Skeletal muscle satellite cell (primary cell): ENCODE data around the gene CEMIP.
A peak's percentile ranks its signal among the peaks of the same experiment; 100 is the strongest.

Experiments used
- H3K27me3 ChIP-seq: 2 replicates; pipeline ENCODE4 v1.7.0; 2013; ENCODE audit warnings: low read length; ENCODE audit not compliant: control insufficient read depth, insufficient read depth
- H3K36me3 ChIP-seq: 2 replicates; pipeline ENCODE4 v1.7.0; 2013; ENCODE audit warnings: mild to moderate bottlenecking, control low read depth, low read length; ENCODE audit not compliant: insufficient read depth
- H3K4me1 ChIP-seq: 2 replicates; pipeline ENCODE4 v1.7.0; 2013; ENCODE audit warnings: low read length; ENCODE audit not compliant: control insufficient read depth, insufficient read depth
- H3K4me2 ChIP-seq: 2 replicates; pipeline ENCODE4 v1.7.0; 2013; ENCODE audit warnings: mild to moderate bottlenecking, low read length
- H3K4me3 ChIP-seq: 2 replicates; pipeline ENCODE4 v1.7.0; 2013; ENCODE audit warnings: low read length
- H3K9ac ChIP-seq: 2 replicates; pipeline ENCODE4 v1.7.0; 2013; ENCODE audit warnings: mild to moderate bottlenecking, low read depth, low read length, moderate library complexity
- H3K9me3 ChIP-seq: replicated peaks from 2 replicates; pipeline ENCODE4 v1.7.0; 2013; ENCODE audit warnings: mild to moderate bottlenecking, control low read depth, low read length

CEMIP gene

GRCh38 chr15:80921736-80922410 lies 142.7 kb downstream of the CEMIP start:
- H3K27me3 ChIP-seq: no peaks in the 10 kb centered on the region
- H3K4me2 ChIP-seq: no peak overlapping the region
- peaks cover 5% of the 10 kb centered on the region for H3K36me3 ChIP-seq
- no peak overlapping the region for H3K4me3 ChIP-seq
- H3K9me3 ChIP-seq: no peaks in the 10 kb centered on the region
- peaks cover 22% of the 10 kb centered on the region for H3K4me1 ChIP-seq
- no peak overlapping the region for H3K9ac ChIP-seq

- H3K9me3 ChIP-seq: no peaks in the 10 kb centered on the region
- H3K4me1 ChIP-seq: peaks cover 25% of the 10 kb centered on the region
- H3K36me3 ChIP-seq: peaks cover 6% of the 10 kb centered on the region
- H3K4me2 ChIP-seq: no peak overlapping the region
- no peak overlapping the region for H3K4me3 ChIP-seq
- H3K27me3 ChIP-seq: no peaks in the 10 kb centered on the region
- no peak overlapping the region for H3K9ac ChIP-seq
These were observed 144.5 kb downstream of the CEMIP start for GRCh38 chr15:80923668-80924067.

- Histone ChIP-seq H3K27me3 (no peaks in the 10 kb centered on the region), H3K36me3 (peaks cover 8% of the 10 kb centered on the region), H3K4me1 (peaks cover 31% of the 10 kb centered on the region), H3K4me3 (no peak overlapping the region), H3K9ac (no peak overlapping the region), H3K4me2 (no peak overlapping the region), H3K9me3 (no peaks in the 10 kb centered on the region)
These were observed 145.1 kb downstream of the CEMIP start for GRCh38 chr15:80924278-80924677.

GRCh38 chr15:80925597-80926059 lies 146.5 kb downstream of the CEMIP start:
- no peak overlapping the region for H3K9ac ChIP-seq
- peak overlapping the region; percentile 56 for H3K4me2 ChIP-seq
- H3K4me1 ChIP-seq: peaks cover 39% of the 10 kb centered on the region
- H3K27me3 ChIP-seq: no peaks in the 10 kb centered on the region
- peak overlapping the region; percentile 17 for H3K4me3 ChIP-seq
- H3K9me3 ChIP-seq: no peaks in the 10 kb centered on the region
- peaks cover 8% of the 10 kb centered on the region for H3K36me3 ChIP-seq

- no peak overlapping the region for H3K4me3 ChIP-seq
- peak overlapping the region; percentile 29 for H3K9ac ChIP-seq
- no peaks in the 10 kb centered on the region for H3K9me3 ChIP-seq
- peaks cover 8% of the 10 kb centered on the region for H3K36me3 ChIP-seq
- H3K4me1 ChIP-seq: peaks cover 39% of the 10 kb centered on the region
- H3K27me3 ChIP-seq: no peaks in the 10 kb centered on the region
- peak overlapping the region; percentile 56 for H3K4me2 ChIP-seq
These were observed 147.0 kb downstream of the CEMIP start for GRCh38 chr15:80926126-80926525.

GRCh38 chr15:80929225-80929624 lies 150.1 kb downstream of the CEMIP start:
- Histone ChIP-seq H3K4me1 (peaks cover 63% of the 10 kb centered on the region), H3K4me3 (no peak overlapping the region), H3K4me2 (peak overlapping the region; percentile 45), H3K9ac (no peak overlapping the region), H3K27me3 (no peaks in the 10 kb centered on the region), H3K36me3 (peaks cover 3% of the 10 kb centered on the region), H3K9me3 (no peaks in the 10 kb centered on the region)

- Histone ChIP-seq H3K27me3 (no peaks in the 10 kb centered on the region), H3K9ac (no peak overlapping the region), H3K4me3 (no peak overlapping the region), H3K4me2 (peak overlapping the region; percentile 45), H3K4me1 (peaks cover 64% of the 10 kb centered on the region), H3K9me3 (no peaks in the 10 kb centered on the region), H3K36me3 (peaks cover 3% of the 10 kb centered on the region)
These were observed 150.5 kb downstream of the CEMIP start for GRCh38 chr15:80929689-80930088.

- Histone ChIP-seq H3K4me2 (no peak overlapping the region), H3K36me3 (peaks cover 3% of the 10 kb centered on the region), H3K9ac (no peak overlapping the region), H3K27me3 (no peaks in the 10 kb centered on the region), H3K9me3 (no peaks in the 10 kb centered on the region), H3K4me3 (no peak overlapping the region), H3K4me1 (peaks cover 57% of the 10 kb centered on the region)
These were observed 152.0 kb downstream of the CEMIP start for GRCh38 chr15:80931191-80931590.

- no peaks in the 10 kb centered on the region for H3K27me3 ChIP-seq
- no peak overlapping the region for H3K9ac ChIP-seq
- no peak overlapping the region for H3K4me3 ChIP-seq
- no peak overlapping the region for H3K4me2 ChIP-seq
- H3K4me1 ChIP-seq: peaks cover 54% of the 10 kb centered on the region
- no peaks in the 10 kb centered on the region for H3K9me3 ChIP-seq
- peaks cover 3% of the 10 kb centered on the region for H3K36me3 ChIP-seq
These were observed 152.7 kb downstream of the CEMIP start for GRCh38 chr15:80931721-80932512.

GRCh38 chr15:80932513-80932815 lies 153.3 kb downstream of the CEMIP start:
- Histone ChIP-seq H3K4me2 (no peak overlapping the region), H3K9me3 (no peaks in the 10 kb centered on the region), H3K4me1 (peaks cover 54% of the 10 kb centered on the region), H3K9ac (no peak overlapping the region), H3K27me3 (no peaks in the 10 kb centered on the region), H3K4me3 (no peak overlapping the region), H3K36me3 (peaks cover 3% of the 10 kb centered on the region)

GRCh38 chr15:80932989-80933388 lies 153.8 kb downstream of the CEMIP start:
- no peaks in the 10 kb centered on the region for H3K9me3 ChIP-seq
- H3K4me1 ChIP-seq: peaks cover 54% of the 10 kb centered on the region
- H3K4me3 ChIP-seq: no peak overlapping the region
- no peaks in the 10 kb centered on the region for H3K27me3 ChIP-seq
- peak overlapping the region; percentile 19 for H3K4me2 ChIP-seq
- peaks cover 3% of the 10 kb centered on the region for H3K36me3 ChIP-seq
- no peak overlapping the region for H3K9ac ChIP-seq
